ENCODE results near the gene NOL3. TPM values are rescaled to one million over a fixed set of nuclear protein-coding genes. Genes with fewer than 3 reads are reported as not detected.

NOL3 gene
- total and polyA plus RNA-seq, 9 of the 15 experiments (the other 6 are each of a cell fraction or from before 2014, with no cell fraction given), result 0.45 to 14.0 (median 5.4) TPM

GRCh38 chr16:67164599-67165061, 5.7 kb upstream of the NOL3 start, which contains the start of gene HSF4 (continued):
- TF ChIP-seq CHD4 (IDR thresholded peaks at IDR 0.05; ENCODE audit: insufficient read depth, insufficient replicate concordance, low read depth, low read length, poor library complexity, severe bottlenecking) (no peak), PML (IDR thresholded peaks at IDR 0.05; ENCODE audit: low read length) (no peak), ZNF324 (CRISPR knock-in tag; IDR thresholded peaks at IDR 0.05) (no peak), ZNF592 (IDR thresholded peaks at IDR 0.05) (peak; percentile 74), NRF1 (conservative IDR thresholded peaks at IDR 0.05 in 1 of 2, IDR thresholded peaks at IDR 0.05 in 1 of 2) (peak in 1 of 2 experiments; percentile 45; a peak in 2 of 4 replicates), RREB1 (CRISPR knock-in tag; IDR thresholded peaks at IDR 0.05) (no peak), ZNF707 (CRISPR knock-in tag; conservative IDR thresholded peaks at IDR 0.05) (no peak), ZBTB7A (IDR thresholded peaks at IDR 0.05; ENCODE audit: borderline replicate concordance, control insufficient read depth, low read depth, low read length) (peak; percentile 66; the same call in 1 of the 2 replicates), HDAC6 (IDR thresholded peaks at IDR 0.05; ENCODE audit: low read depth, low read length) (no peak), ZC3H4 (CRISPR knock-in tag; IDR thresholded peaks at IDR 0.05; ENCODE audit: borderline replicate concordance) (no peak), ZNF449 (CRISPR knock-in tag; IDR thresholded peaks at IDR 0.05) (no peak), BRF2 (IDR thresholded peaks at IDR 0.05; ENCODE audit: borderline replicate concordance, insufficient read depth, insufficient read length) (no peak), GTF2F1 (IDR thresholded peaks at IDR 0.05; ENCODE audit: low read depth, low read length) (no peak), CREB1 (IDR thresholded peaks at IDR 0.05) (no peak), CREB1 (CRISPR knock-in tag; IDR thresholded peaks at IDR 0.05) (no peak), POLR2A (conservative IDR thresholded peaks at IDR 0.05) (peak; percentile 62)
